Measurements from ENCODE around the gene NRF1. TPM values are rescaled to one million over a fixed set of nuclear protein-coding genes. Genes with fewer than 3 reads are reported as not detected.

NRF1 gene
- total and polyA plus RNA-seq, 10 of the 15 experiments (the other 5 are each of a cell fraction or from before 2014, with no cell fraction given), result 3.5 to 23.1 (median 13.5) TPM

DNA sequence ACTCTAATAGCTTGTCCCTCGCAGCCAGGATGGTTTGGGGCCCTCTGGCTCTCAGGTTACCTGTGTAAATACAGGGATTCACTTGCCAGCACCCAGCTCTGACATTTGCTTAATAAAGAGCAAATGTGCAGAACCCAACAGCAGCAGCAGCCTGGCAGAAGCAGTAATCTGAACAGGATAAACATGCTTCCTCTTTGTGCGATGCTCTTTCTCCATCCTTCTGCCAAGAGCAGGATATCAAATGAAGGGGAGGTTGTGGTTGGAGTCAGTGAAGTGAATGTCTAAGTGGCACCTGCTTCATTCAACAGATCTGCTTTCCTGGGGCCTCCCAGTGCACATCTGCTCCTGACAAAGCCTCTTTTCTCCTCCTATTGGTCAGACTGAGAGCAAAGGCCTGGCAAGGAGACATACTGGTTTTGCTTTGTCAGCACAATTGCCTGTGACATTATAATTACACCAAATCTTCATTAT is 130.3 kb downstream of the NRF1 start (continued):
- TF ChIP-seq CHD2 (IDR thresholded peaks at IDR 0.05; ENCODE audit: borderline replicate concordance, low read depth, low read length), result no peak

- in situ Hi-C loops (cut with MboI) (no loop called here), intact Hi-C loops (cut with micrococcal nuclease; ENCODE audit: unreplicated experiment) (loop anchor here (10.0 kb wide), 1 partner anchor 273 kb away; no protein-coding TSS in a partner anchor)
- ATAC-seq (no peak), FAIRE-seq (no peak), DNase-seq (ENCODE audit: low read depth, low spot score) (no peak)
- ChIA-PET SMC1A (ENCODE audit: uncharacterized antibody, unreplicated experiment) (no interaction called here), POLR2A (no interaction called here), CTCF (no interaction called here), RAD21 (ENCODE audit: unreplicated experiment) (no interaction called here)
- Histone ChIP-seq H3K9ac (ENCODE audit: control insufficient read depth, insufficient read depth, low read length) (no peak overlapping the region), H3K27ac (ENCODE audit: control insufficient read depth, insufficient read depth) (no peak overlapping the region), H3K9me3 (replicated peaks; ENCODE audit: control insufficient read depth, insufficient read depth, low read length) (no peaks in the 10 kb centered on the region), H2AFZ (ENCODE audit: control insufficient read depth, low read depth, low read length) (no peak overlapping the region), H3K4me1 (ENCODE audit: control insufficient read depth, insufficient read depth, low read length) (no peaks in the 10 kb centered on the region), H3K4me3 (no peak overlapping the region), H3K79me2 (ENCODE audit: control insufficient read depth, insufficient read depth, low read length) (no peaks in the 10 kb centered on the region), H3K27me3 (replicated peaks in 1 of 2; ENCODE audit: control insufficient read depth in 2 of 2, insufficient read depth in 2 of 2, low read length in 1 of 2) (no peaks in the 10 kb centered on the region), H4K20me1 (ENCODE audit: control insufficient read depth, insufficient read depth) (no peaks in the 10 kb centered on the region), H3K4me2 (ENCODE audit: control insufficient read depth, insufficient read depth) (no peak overlapping the region), H3K36me3 (ENCODE audit: control insufficient read depth in 2 of 2, insufficient read depth in 2 of 2, low read length in 1 of 2) (peaks cover 0 to 3% of the 10 kb centered on the region in 2 experiments; a peak in 2 of 4 replicates)
- BruUV-seq (replicated peaks), result no TSS peak
- TF ChIP-seq FOS (IDR thresholded peaks at IDR 0.05; ENCODE audit: borderline replicate concordance, extremely low read depth, insufficient read length) (no peak), SP1 (IDR thresholded peaks at IDR 0.05; ENCODE audit: low read depth, low read length) (no peak), BCL3 (IDR thresholded peaks at IDR 0.05; ENCODE audit: borderline replicate concordance, insufficient read depth, low read depth, low read length, poor library complexity, severe bottlenecking) (no peak), MYC (IDR thresholded peaks at IDR 0.05; ENCODE audit: insufficient read depth, insufficient read length, insufficient replicate concordance, low read length, severe bottlenecking) (no peak), WRNIP1 (IDR thresholded peaks at IDR 0.05; ENCODE audit: borderline replicate concordance, low read depth, low read length) (no peak), SMARCA5 (IDR thresholded peaks at IDR 0.05) (no peak), PAX5 (IDR thresholded peaks at IDR 0.05; ENCODE audit: borderline replicate concordance, low read depth, low read length) (no peak)
- 96% methylated on average over 5 of the region's 5 CpGs for WGBS (ENCODE audit: insufficient coverage, insufficient replicate concordance, low lambda C conversion rate, missing lambda C conversion rate)
These were observed 130.7 kb downstream of the NRF1 start for GRCh38 chr7:129742256-129742655.
